Suprapubic skin (tissue), 4 donors: ENCODE data around the gene EIF4EBP2. TPM values are rescaled to one million over a fixed set of nuclear protein-coding genes. Genes with fewer than 3 reads are reported as not detected.

Source experiments
- DNase-seq, 2 donors: peaks; one replicate each; pipeline ENCODE4 v3.0.0-alpha.2; 2019; ENCODE audit warnings: low spot score in 2 of 2
- H3K27ac ChIP-seq: fragments of 200-600 bp; sonication (generic); one replicate; pipeline ENCODE4 v1.5.1; 2019
- H3K27me3 ChIP-seq: fragments of 200-600 bp; sonication (generic); one replicate; pipeline ENCODE4 v1.5.1; 2019
- H3K36me3 ChIP-seq: fragments of 200-600 bp; sonication (generic); one replicate; pipeline ENCODE4 v1.5.1; 2019
- H3K4me1 ChIP-seq: fragments of 200-600 bp; sonication (generic); one replicate; pipeline ENCODE4 v1.5.1; 2019
- H3K4me3 ChIP-seq: fragments of 200-600 bp; sonication (generic); one replicate; pipeline ENCODE4 v1.5.1; 2019; ENCODE audit warnings: mild to moderate bottlenecking
- H3K9me3 ChIP-seq: fragments of 200-600 bp; sonication (generic); one replicate; pipeline ENCODE4 v1.5.1; 2019
- EP300 ChIP-seq: sonication (generic); formaldehyde crosslinking; IDR thresholded peaks from one replicate; pipeline ENCODE4 v1.6.1; 2017; ENCODE audit warnings: antibody characterized with exemption
- POLR2A ChIP-seq, 2 donors: fragments of 450-650 bp; IDR thresholded peaks; one replicate each; pipeline ENCODE4 v1.6.1; 2017; ENCODE audit warnings: antibody characterized with exemption in 2 of 2, mild to moderate bottlenecking in 2 of 2, moderate library complexity in 2 of 2
- POLR2AphosphoS5 ChIP-seq, 3 donors: sonication (generic); formaldehyde crosslinking; IDR thresholded peaks; one replicate each; pipeline ENCODE4 v1.6.1; 2017; ENCODE audit warnings: antibody characterized with exemption in 3 of 3
- WGBS: methylation state at CpG from one replicate; pipeline ENCODE4 v1.1.5; 2018; 5-methylcytosine and 5-hydroxymethylcytosine counted together
- total RNA-seq, 4 donors: library from RNA; depleted of rRNA; stranded (reverse); fragments of >200 nt; gene quantifications; one replicate each; pipeline ENCODE4 v1.1.0, GENCODE V29; 2016
- TF ChIP-seq, protein P1 (sequence below), 2 donors: fragments of 200-600 bp in 1 of 2; fragments of 450-650 bp in 1 of 2; sonication (generic) in 1 of 2; IDR thresholded peaks; one replicate each; pipeline ENCODE4 v1.5.1; 2016 to 2019; ENCODE audit warnings: antibody characterized with exemption in 2 of 2, mild to moderate bottlenecking in 1 of 2, moderate library complexity in 1 of 2

Gene EIF4EBP2
- total RNA-seq, 4 donors from 2014 or later: 71.7 to 91.6 (median 77.1) TPM

- Histone ChIP-seq H3K27me3 (no peaks in the 10 kb centered on the region), H3K36me3 (no peaks in the 10 kb centered on the region), H3K4me1 (peaks cover 55% of the 10 kb centered on the region), H3K9me3 (no peaks in the 10 kb centered on the region), H3K4me3 (no peak overlapping the region), H3K27ac (no peak overlapping the region)
- 98% methylated on average over 3 of the region's 3 CpGs for WGBS
- TF ChIP-seq EP300 (no peak), POLR2A (IDR thresholded peaks at IDR 0.05) (no peak), POLR2AphosphoS5 (IDR thresholded peaks at IDR 0.05) (no peak)
- TF ChIP-seq, protein P1, sequence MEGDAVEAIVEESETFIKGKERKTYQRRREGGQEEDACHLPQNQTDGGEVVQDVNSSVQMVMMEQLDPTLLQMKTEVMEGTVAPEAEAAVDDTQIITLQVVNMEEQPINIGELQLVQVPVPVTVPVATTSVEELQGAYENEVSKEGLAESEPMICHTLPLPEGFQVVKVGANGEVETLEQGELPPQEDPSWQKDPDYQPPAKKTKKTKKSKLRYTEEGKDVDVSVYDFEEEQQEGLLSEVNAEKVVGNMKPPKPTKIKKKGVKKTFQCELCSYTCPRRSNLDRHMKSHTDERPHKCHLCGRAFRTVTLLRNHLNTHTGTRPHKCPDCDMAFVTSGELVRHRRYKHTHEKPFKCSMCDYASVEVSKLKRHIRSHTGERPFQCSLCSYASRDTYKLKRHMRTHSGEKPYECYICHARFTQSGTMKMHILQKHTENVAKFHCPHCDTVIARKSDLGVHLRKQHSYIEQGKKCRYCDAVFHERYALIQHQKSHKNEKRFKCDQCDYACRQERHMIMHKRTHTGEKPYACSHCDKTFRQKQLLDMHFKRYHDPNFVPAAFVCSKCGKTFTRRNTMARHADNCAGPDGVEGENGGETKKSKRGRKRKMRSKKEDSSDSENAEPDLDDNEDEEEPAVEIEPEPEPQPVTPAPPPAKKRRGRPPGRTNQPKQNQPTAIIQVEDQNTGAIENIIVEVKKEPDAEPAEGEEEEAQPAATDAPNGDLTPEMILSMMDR (IDR thresholded peaks at IDR 0.05): no peak
- no peak for DNase-seq
These were observed 5.8 kb downstream of the EIF4EBP2 start for GRCh38 chr10:70409772-70410171.

GRCh38 chr10:70410608-70411007, 6.7 kb downstream of the EIF4EBP2 start:
- 28% methylated on average over 1 of the region's 1 CpG for WGBS
- Histone ChIP-seq H3K4me1 (peaks cover 51% of the 10 kb centered on the region), H3K27me3 (no peaks in the 10 kb centered on the region), H3K9me3 (no peaks in the 10 kb centered on the region), H3K36me3 (no peaks in the 10 kb centered on the region), H3K4me3 (no peak overlapping the region), H3K27ac (no peak overlapping the region)
- DNase-seq: no peak
- TF ChIP-seq EP300 (no peak), POLR2A (IDR thresholded peaks at IDR 0.05) (no peak), POLR2AphosphoS5 (IDR thresholded peaks at IDR 0.05) (no peak)
- TF ChIP-seq, protein P1 (IDR thresholded peaks at IDR 0.05): no peak

DNA sequence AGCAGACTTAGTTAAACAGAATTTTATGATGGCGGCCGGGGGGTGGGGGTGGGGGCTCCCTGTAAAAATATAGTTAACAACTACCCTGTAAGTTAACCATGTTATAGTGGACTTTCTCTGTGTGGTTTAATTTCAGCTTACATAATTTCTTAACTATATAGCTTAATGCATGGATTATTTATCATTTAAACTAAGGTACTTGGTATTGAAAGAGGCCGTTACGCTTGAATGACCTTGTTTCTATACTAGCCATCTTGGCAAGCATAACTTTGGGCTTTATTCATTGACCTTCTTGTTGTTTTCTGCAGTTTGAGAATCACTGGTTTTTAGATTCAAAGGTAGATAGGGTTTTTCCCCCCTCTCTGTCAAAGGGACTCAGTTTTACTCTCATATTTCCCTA, 8.4 kb downstream of the EIF4EBP2 start:
- no peak overlapping the region for H3K4me3 ChIP-seq
- H3K36me3 ChIP-seq: no peaks in the 10 kb centered on the region
- peaks cover 38% of the 10 kb centered on the region for H3K4me1 ChIP-seq
- no peak for DNase-seq
- no peak overlapping the region for H3K27ac ChIP-seq
- no peaks in the 10 kb centered on the region for H3K27me3 ChIP-seq
- no peaks in the 10 kb centered on the region for H3K9me3 ChIP-seq
- 92% methylated on average over 4 of the region's 4 CpGs for WGBS
- TF ChIP-seq EP300: no peak
- no peak for TF ChIP-seq POLR2AphosphoS5 (IDR thresholded peaks at IDR 0.05)
- TF ChIP-seq, protein P1 (IDR thresholded peaks at IDR 0.05): no peak
- no peak for TF ChIP-seq POLR2A (IDR thresholded peaks at IDR 0.05)

GRCh38 chr10:70417568-70417967, 13.6 kb downstream of the EIF4EBP2 start:
- no peaks in the 10 kb centered on the region for H3K27me3 ChIP-seq
- no peaks in the 10 kb centered on the region for H3K9me3 ChIP-seq
- peaks cover 2% of the 10 kb centered on the region for H3K4me1 ChIP-seq
- 90% methylated on average over 1 of the region's 1 CpG for WGBS
- peaks cover 31% of the 10 kb centered on the region for H3K36me3 ChIP-seq
- DNase-seq: no peak
- H3K4me3 ChIP-seq: no peak overlapping the region
- no peak overlapping the region for H3K27ac ChIP-seq
- TF ChIP-seq EP300 (no peak), POLR2A (IDR thresholded peaks at IDR 0.05) (no peak), POLR2AphosphoS5 (IDR thresholded peaks at IDR 0.05) (no peak)
- TF ChIP-seq, protein P1 (IDR thresholded peaks at IDR 0.05): no peak

GRCh38 chr10:70418229-70418628, 14.3 kb downstream of the EIF4EBP2 start:
- no peaks in the 10 kb centered on the region for H3K4me1 ChIP-seq
- no peak overlapping the region for H3K27ac ChIP-seq
- TF ChIP-seq POLR2AphosphoS5 (IDR thresholded peaks at IDR 0.05): no peak
- TF ChIP-seq, protein P1 (IDR thresholded peaks at IDR 0.05): no peak
- TF ChIP-seq EP300: no peak
- TF ChIP-seq POLR2A (IDR thresholded peaks at IDR 0.05): no peak
- H3K36me3 ChIP-seq: peaks cover 38% of the 10 kb centered on the region
- 100% methylated on average over 1 of the region's 1 CpG for WGBS
- no peaks in the 10 kb centered on the region for H3K27me3 ChIP-seq
- no peak overlapping the region for H3K4me3 ChIP-seq
- H3K9me3 ChIP-seq: no peaks in the 10 kb centered on the region
- no peak for DNase-seq
